Activated CD4-positive, alpha-beta T cell treated with anti-CD3 and anti-CD28 coated beads for 1 hour (primary cell): ENCODE results near the gene MDN1.
"Not testable (repeated sequence)": the region's sequence is repeated elsewhere in the genome, so short reads cannot be mapped to it uniquely, and the experiment has no call there.

Source experiments
- DNase-seq: peaks from one replicate; pipeline ENCODE4 v3.0.0-alpha.2; 2020

MDN1 gene

GRCh38 chr6:89763550-89763949 lies 56.0 kb downstream of the MDN1 start:
- DNase-seq: no peak

GRCh38 chr6:89758830-89759229 lies 60.8 kb downstream of the MDN1 start:
- DNase-seq: no peak

GRCh38 chr6:89750338-89750737 lies 69.3 kb downstream of the MDN1 start:
- no peak for DNase-seq

GRCh38 chr6:89749918-89750317 lies 69.7 kb downstream of the MDN1 start:
- no peak for DNase-seq

GRCh38 chr6:89745716-89746115 lies 73.9 kb downstream of the MDN1 start:
- no peak for DNase-seq

GRCh38 chr6:89745096-89745495 lies 74.5 kb downstream of the MDN1 start:
- DNase-seq: no peak

GRCh38 chr6:89736893-89737292 lies 82.7 kb downstream of the MDN1 start:
- no peak for DNase-seq

GRCh38 chr6:89734526-89734925 lies 85.1 kb downstream of the MDN1 start:
- DNase-seq: no peak

- DNase-seq: no peak
These were observed 87.5 kb downstream of the MDN1 start for GRCh38 chr6:89731924-89732567.

- DNase-seq: not testable (repeated sequence)
These were observed 88.3 kb downstream of the MDN1 start for GRCh38 chr6:89731262-89731661.

GRCh38 chr6:89729818-89730217 lies 89.8 kb downstream of the MDN1 start:
- DNase-seq: no peak

- DNase-seq: no peak
These were observed 92.1 kb downstream of the MDN1 start for GRCh38 chr6:89727501-89727900.

- no peak for DNase-seq
These were observed 94.6 kb downstream of the MDN1 start for GRCh38 chr6:89724981-89725380.

GRCh38 chr6:89723046-89723445 lies 96.5 kb downstream of the MDN1 start:
- DNase-seq: no peak

- no peak for DNase-seq
These were observed 103.1 kb downstream of the MDN1 start for GRCh38 chr6:89716532-89716931.

- DNase-seq: no peak
These were observed 107.8 kb downstream of the MDN1 start for GRCh38 chr6:89711801-89712200.

GRCh38 chr6:89708316-89708715 lies 111.3 kb downstream of the MDN1 start:
- DNase-seq: no peak

- no peak for DNase-seq
These were observed 111.8 kb downstream of the MDN1 start for GRCh38 chr6:89707766-89708165.

- no peak for DNase-seq
These were observed 113.5 kb downstream of the MDN1 start for GRCh38 chr6:89706121-89706520.

- no peak for DNase-seq
These were observed 116.3 kb downstream of the MDN1 start for GRCh38 chr6:89703292-89703691.

GRCh38 chr6:89702349-89702748 lies 117.2 kb downstream of the MDN1 start:
- no peak for DNase-seq

- DNase-seq: no peak
These were observed 123.9 kb downstream of the MDN1 start for GRCh38 chr6:89695667-89696066.

GRCh38 chr6:89694428-89694827 lies 125.2 kb downstream of the MDN1 start:
- DNase-seq: no peak

GRCh38 chr6:89693207-89693606 lies 126.4 kb downstream of the MDN1 start:
- no peak for DNase-seq

GRCh38 chr6:89692256-89692655 lies 127.3 kb downstream of the MDN1 start:
- DNase-seq: no peak

- no peak for DNase-seq
These were observed 128.7 kb downstream of the MDN1 start for GRCh38 chr6:89690944-89691324.
